Measurements from ENCODE around the gene CHTOP. TPM values are rescaled to one million over a fixed set of nuclear protein-coding genes. Genes with fewer than 3 reads are reported as not detected.

CHTOP gene
- total RNA-seq, 4 donors from 2014 or later: 35.2 to 86.1 (median 65.2) TPM

GRCh38 chr1:153610811-153611301 is 23.0 kb upstream of the CHTOP start:
- no peak for DNase-seq
- Histone ChIP-seq H3K4me1 (peaks cover 29 to 73% (median 47%) of the 10 kb centered on the region in 4 donors), H3K9me3 (no peaks in the 10 kb centered on the region), H3K27ac (peak overlapping the region; percentile 89 to 97 (median 92)), H3K27me3 (no peaks in the 10 kb centered on the region), H3K36me3 (peaks cover 0 to 11% (median 3%) of the 10 kb centered on the region in 4 donors), H3K4me3 (peak overlapping the region in 3 of 4 donors; percentile 53 to 62 (median 57))
- in situ Hi-C loops (cut with MboI; ENCODE audit: low pct_ligation_motif_present in 1 of 4, low pct_unique_long_range_greater_than_20kb in 1 of 4, low sequenced_read_pairs in 3 of 4): no loop called here
- WGBS, 2 donors (ENCODE audit: low coverage in 1 of 2): 66% methylated on average over 7 of the region's 7 CpGs; no CpG with 5 or more reads in 1 of the 2 donors
- intact Hi-C loops (cut with DNase I; ENCODE audit: low total_unique reads): loop anchor here (5.0 kb wide), 1 partner anchor 34 kb away; no protein-coding TSS in a partner anchor
- no peak for TF ChIP-seq POLR2A (IDR thresholded peaks at IDR 0.05)
- no peak for TF ChIP-seq POLR2AphosphoS5 (IDR thresholded peaks at IDR 0.05)
- TF ChIP-seq CTCF (IDR thresholded peaks at IDR 0.05): no peak
- no peak for TF ChIP-seq EP300 (IDR thresholded peaks at IDR 0.05; ENCODE audit: low read depth)

DNA sequence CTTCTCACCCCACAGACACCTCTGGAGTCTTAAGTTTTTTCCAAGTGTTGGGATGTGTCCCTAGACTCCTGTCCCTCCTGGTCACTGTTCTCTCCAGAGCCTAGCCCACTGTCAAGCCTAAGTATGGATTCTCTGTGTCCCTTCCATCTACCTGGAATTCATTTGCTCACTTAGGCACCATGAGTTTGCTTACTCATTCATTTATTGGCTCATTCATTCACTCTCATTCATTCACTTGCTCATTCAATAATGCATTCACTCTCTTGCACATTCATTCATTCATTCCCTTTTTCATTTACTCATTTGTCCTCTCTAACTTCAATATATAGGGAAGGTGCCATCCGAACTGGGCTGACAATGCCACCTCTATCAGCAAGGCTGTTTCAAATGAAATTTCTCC is 22.5 kb upstream of the CHTOP start:
- Histone ChIP-seq H3K4me1 (peaks cover 31 to 77% (median 49%) of the 10 kb centered on the region in 4 donors), H3K27me3 (no peaks in the 10 kb centered on the region), H3K4me3 (peak overlapping the region; percentile 53 to 69 (median 60)), H3K9me3 (no peaks in the 10 kb centered on the region), H3K36me3 (peaks cover 0 to 11% (median 3%) of the 10 kb centered on the region in 4 donors), H3K27ac (peak overlapping the region; percentile 89 to 97 (median 92))
- no peak for DNase-seq
- in situ Hi-C loops (cut with MboI; ENCODE audit: low pct_ligation_motif_present in 1 of 4, low pct_unique_long_range_greater_than_20kb in 1 of 4, low sequenced_read_pairs in 3 of 4): no loop called here
- TF ChIP-seq POLR2A (IDR thresholded peaks at IDR 0.05): no peak
- TF ChIP-seq CTCF (IDR thresholded peaks at IDR 0.05): no peak
- no peak for TF ChIP-seq POLR2AphosphoS5 (IDR thresholded peaks at IDR 0.05)
- no peak for TF ChIP-seq EP300 (IDR thresholded peaks at IDR 0.05; ENCODE audit: low read depth)
- intact Hi-C loops (cut with DNase I; ENCODE audit: low total_unique reads): loop anchor here (5.0 kb wide), 1 partner anchor 34 kb away; no protein-coding TSS in a partner anchor
- WGBS, 2 donors (ENCODE audit: low coverage in 1 of 2): 38 to 65% methylated on average over 1 of the region's 1 CpG

GRCh38 chr1:153612111-153612754 is 21.6 kb upstream of the CHTOP start:
- WGBS, 2 donors (ENCODE audit: low coverage in 1 of 2): 32% methylated on average over 11 of the region's 11 CpGs; no CpG with 5 or more reads in 1 of the 2 donors
- no peaks in the 10 kb centered on the region for H3K27me3 ChIP-seq
- TF ChIP-seq POLR2A (IDR thresholded peaks at IDR 0.05) (no peak), CTCF (IDR thresholded peaks at IDR 0.05) (no peak), EP300 (IDR thresholded peaks at IDR 0.05; ENCODE audit: low read depth) (no peak), POLR2AphosphoS5 (IDR thresholded peaks at IDR 0.05) (no peak)
- H3K4me3 ChIP-seq: peak overlapping the region; percentile 53 to 69 (median 60)
- DNase-seq: no peak
- H3K4me1 ChIP-seq: peaks cover 40 to 85% (median 58%) of the 10 kb centered on the region in 4 donors
- intact Hi-C loops (cut with DNase I; ENCODE audit: low total_unique reads) (loop anchor here (5.0 kb wide), 1 partner anchor 35 kb away; no protein-coding TSS in a partner anchor), in situ Hi-C loops (cut with MboI; ENCODE audit: low pct_ligation_motif_present in 1 of 4, low pct_unique_long_range_greater_than_20kb in 1 of 4, low sequenced_read_pairs in 3 of 4) (no loop called here)
- H3K9me3 ChIP-seq: no peaks in the 10 kb centered on the region
- peak overlapping the region; percentile 89 to 97 (median 92) for H3K27ac ChIP-seq
- H3K36me3 ChIP-seq: peaks cover 0 to 5% (median 0%) of the 10 kb centered on the region in 4 donors

- 18% methylated on average over 9 of the region's 9 CpGs; no CpG with 5 or more reads in 1 of the 2 donors for WGBS, 2 donors (ENCODE audit: low coverage in 1 of 2)
- peak within 1 kb of the TSS; percentile 53 to 69 (median 60) for H3K4me3 ChIP-seq
- peak; percentile 91 for DNase-seq
- in situ Hi-C loops (cut with MboI; ENCODE audit: low pct_ligation_motif_present in 1 of 4, low pct_unique_long_range_greater_than_20kb in 1 of 4, low sequenced_read_pairs in 3 of 4): no loop called here
- H3K4me1 ChIP-seq: peaks cover 45 to 79% (median 60%) of the 10 kb centered on the region in 4 donors
- H3K27ac ChIP-seq: peak within 1 kb of the TSS; percentile 89 to 97 (median 92)
- TF ChIP-seq EP300 (IDR thresholded peaks at IDR 0.05; ENCODE audit: low read depth) (no peak), POLR2AphosphoS5 (IDR thresholded peaks at IDR 0.05) (peak; percentile 95 to 98 (median 96)), POLR2A (IDR thresholded peaks at IDR 0.05) (peak; percentile 97), CTCF (IDR thresholded peaks at IDR 0.05) (peak in 1 of 5 experiments; percentile 13)
- H3K9me3 ChIP-seq: no peaks in the 10 kb centered on the region
- no peaks in the 10 kb centered on the region for H3K36me3 ChIP-seq
- H3K27me3 ChIP-seq: no peaks in the 10 kb centered on the region
- intact Hi-C loops (cut with DNase I; ENCODE audit: low total_unique reads): loop anchor here (5.0 kb wide), 1 partner anchor 36 kb away; no protein-coding TSS in a partner anchor
Observed at GRCh38 chr1:153612755-153613331, 21.0 kb upstream of the CHTOP start, which contains the start of gene S100A16. Gene S100A16 (minus strand): TSS chr1:153613137. CDS start chr1:153608151, 4,986 bp downstream.
